ENCODE measurements around the gene BPTF. TPM values are rescaled to one million over a fixed set of nuclear protein-coding genes. Genes with fewer than 3 reads are reported as not detected.
"Not testable (repeated sequence)": the region's sequence is repeated elsewhere in the genome, so short reads cannot be mapped to it uniquely, and the experiment has no call there.

BPTF gene
- total RNA-seq, 3 donors from 2014 or later, result 80.6 to 115 (median 90.0) TPM

DNA sequence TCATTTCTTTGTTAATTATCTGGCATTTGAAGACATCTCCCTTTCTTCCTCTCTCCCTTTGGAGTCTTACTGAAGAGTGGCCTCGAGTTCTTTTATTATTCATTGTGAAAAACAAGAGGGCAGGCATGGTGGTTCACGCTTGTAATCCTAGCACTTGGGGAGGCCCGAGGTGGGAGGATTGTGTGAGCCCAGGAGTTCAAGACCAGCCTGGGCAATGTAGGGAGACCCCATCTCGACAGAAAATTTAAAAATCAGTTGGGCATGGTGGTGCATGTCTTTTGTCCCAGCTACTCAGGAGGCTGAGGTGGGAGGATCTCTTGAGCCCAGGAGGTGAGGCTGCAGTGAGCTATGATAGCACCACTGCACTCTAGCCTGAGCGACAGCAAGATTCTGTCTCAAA, 20.1 kb downstream of the BPTF start:
- ATAC-seq, result no peak
- intact Hi-C loops (cut with DNase I, micrococcal nuclease), result no loop called here
- Histone ChIP-seq H3K36me3 (ENCODE audit: low read depth) (no peaks in the 10 kb centered on the region), H3K9me3 (no peaks in the 10 kb centered on the region), H3K4me3 (no peak overlapping the region), H3K4me1 (ENCODE audit: low read depth) (no peaks in the 10 kb centered on the region)
- TF ChIP-seq, protein P1, sequence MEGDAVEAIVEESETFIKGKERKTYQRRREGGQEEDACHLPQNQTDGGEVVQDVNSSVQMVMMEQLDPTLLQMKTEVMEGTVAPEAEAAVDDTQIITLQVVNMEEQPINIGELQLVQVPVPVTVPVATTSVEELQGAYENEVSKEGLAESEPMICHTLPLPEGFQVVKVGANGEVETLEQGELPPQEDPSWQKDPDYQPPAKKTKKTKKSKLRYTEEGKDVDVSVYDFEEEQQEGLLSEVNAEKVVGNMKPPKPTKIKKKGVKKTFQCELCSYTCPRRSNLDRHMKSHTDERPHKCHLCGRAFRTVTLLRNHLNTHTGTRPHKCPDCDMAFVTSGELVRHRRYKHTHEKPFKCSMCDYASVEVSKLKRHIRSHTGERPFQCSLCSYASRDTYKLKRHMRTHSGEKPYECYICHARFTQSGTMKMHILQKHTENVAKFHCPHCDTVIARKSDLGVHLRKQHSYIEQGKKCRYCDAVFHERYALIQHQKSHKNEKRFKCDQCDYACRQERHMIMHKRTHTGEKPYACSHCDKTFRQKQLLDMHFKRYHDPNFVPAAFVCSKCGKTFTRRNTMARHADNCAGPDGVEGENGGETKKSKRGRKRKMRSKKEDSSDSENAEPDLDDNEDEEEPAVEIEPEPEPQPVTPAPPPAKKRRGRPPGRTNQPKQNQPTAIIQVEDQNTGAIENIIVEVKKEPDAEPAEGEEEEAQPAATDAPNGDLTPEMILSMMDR (IDR thresholded peaks at IDR 0.05), result no peak
- DNase-seq, result no peak

DNA sequence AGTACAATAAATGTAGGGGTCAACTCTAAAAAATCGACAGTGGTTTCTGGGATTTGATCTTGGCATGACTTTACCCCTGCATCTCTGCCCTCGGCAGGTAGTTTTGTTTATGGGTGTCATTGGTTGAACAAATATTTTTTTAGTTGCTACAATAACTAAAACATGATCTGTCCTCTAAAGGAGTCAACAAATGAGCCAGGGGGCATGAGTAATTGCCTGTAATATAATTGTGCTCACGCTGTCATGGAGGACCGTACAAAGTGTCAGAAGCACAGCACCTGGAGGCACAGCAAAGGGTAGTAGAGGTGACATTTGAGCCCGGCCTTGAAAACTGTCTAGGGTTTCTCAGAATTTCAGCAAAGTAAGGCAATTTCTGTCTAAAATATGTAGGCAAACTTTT, 22.9 kb downstream of the BPTF start:
- ATAC-seq; H3K9me3 ChIP-seq; H3K4me1 ChIP-seq (ENCODE audit: low read depth); intact Hi-C loops (cut with DNase I, micrococcal nuclease); H3K36me3 ChIP-seq (ENCODE audit: low read depth); DNase-seq; H3K4me3 ChIP-seq: not testable (repeated sequence)

DNA sequence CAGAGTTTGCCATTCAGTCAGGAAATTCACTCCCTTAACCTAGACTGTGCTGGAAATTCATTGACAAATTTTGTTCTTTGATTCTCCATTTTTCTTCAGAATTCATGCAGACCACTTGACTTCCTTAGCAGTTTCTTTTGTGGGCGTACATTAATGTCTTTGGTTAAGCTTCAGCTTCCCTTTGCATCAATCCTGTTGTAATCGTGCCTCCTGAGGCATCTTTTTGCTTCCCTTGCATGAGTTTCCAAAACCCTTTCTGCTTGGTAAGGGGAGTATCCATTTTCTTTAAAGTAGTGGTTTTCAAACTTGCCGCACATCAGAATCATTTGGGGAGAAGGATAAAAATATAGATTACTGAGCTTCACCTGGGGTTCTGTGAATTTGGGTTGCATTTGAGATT, 23.5 kb downstream of the BPTF start:
- H3K4me1 ChIP-seq (ENCODE audit: low read depth); intact Hi-C loops (cut with DNase I, micrococcal nuclease); H3K9me3 ChIP-seq; ATAC-seq; H3K4me3 ChIP-seq; DNase-seq; H3K36me3 ChIP-seq (ENCODE audit: low read depth): not testable (repeated sequence)

DNA sequence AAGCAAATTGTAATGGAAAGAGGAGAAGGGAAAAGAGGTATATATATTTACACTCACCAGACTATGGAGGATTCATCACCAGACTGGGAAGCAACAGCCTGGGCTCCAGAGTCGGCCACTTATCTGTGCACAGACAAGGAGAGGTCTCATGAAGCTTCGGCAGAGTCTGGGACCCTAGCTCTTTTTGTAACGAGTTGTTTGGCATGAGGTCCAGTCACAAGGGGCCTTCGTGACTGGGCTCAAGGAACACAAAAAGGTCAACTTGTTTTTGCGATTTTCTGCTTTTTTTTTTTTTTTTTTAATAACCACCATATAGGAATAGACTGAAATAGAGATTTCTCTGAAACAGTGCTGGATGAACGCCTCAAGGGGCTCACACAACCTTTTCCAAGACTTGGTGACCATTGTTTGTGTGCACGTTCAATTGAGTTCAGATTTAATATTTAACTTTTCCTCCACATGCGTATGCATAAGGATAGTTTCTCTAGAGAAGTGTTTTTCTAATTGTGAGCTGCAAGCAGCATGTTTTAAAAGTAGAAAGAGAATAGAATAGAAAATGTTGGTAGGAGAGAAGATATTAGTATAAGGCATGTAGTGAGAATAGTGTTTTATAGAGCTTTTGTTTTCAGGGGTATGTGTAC, 25.8 kb downstream of the BPTF start:
- intact Hi-C loops (cut with DNase I, micrococcal nuclease), result no loop called here
- Histone ChIP-seq H3K9me3 (no peaks in the 10 kb centered on the region), H3K4me3 (no peak overlapping the region), H3K36me3 (ENCODE audit: low read depth) (no peaks in the 10 kb centered on the region), H3K4me1 (ENCODE audit: low read depth) (no peaks in the 10 kb centered on the region)
- ATAC-seq (no peak), DNase-seq (no peak)
- TF ChIP-seq, protein P1 (IDR thresholded peaks at IDR 0.05), result no peak

DNA sequence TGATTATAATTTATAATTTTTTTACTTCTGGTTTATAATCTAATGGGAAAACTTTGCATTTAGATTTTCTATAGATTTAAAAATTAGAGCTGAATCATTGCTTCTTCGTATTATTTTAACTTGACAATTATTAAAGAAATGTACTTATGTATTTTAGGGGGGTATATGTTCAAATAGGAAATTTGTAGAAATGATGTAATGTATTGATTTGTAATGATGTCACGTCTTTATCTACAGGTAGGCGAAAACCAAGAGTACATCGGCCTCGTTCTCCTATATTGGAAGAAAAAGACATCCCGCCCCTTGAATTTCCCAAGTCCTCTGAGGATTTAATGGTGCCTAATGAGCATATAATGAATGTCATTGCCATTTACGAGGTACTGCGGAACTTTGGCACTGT, 28.4 kb downstream of the BPTF start:
- DNase-seq, result no peak
- H3K4me1 ChIP-seq (ENCODE audit: low read depth), result peaks cover 4% of the 10 kb centered on the region
- intact Hi-C loops (cut with DNase I, micrococcal nuclease), result no loop called here
- TF ChIP-seq, protein P1 (IDR thresholded peaks at IDR 0.05), result no peak
- no peak overlapping the region for H3K4me3 ChIP-seq
- no peaks in the 10 kb centered on the region for H3K36me3 ChIP-seq (ENCODE audit: low read depth)
- ATAC-seq, result no peak
- no peaks in the 10 kb centered on the region for H3K9me3 ChIP-seq

DNA sequence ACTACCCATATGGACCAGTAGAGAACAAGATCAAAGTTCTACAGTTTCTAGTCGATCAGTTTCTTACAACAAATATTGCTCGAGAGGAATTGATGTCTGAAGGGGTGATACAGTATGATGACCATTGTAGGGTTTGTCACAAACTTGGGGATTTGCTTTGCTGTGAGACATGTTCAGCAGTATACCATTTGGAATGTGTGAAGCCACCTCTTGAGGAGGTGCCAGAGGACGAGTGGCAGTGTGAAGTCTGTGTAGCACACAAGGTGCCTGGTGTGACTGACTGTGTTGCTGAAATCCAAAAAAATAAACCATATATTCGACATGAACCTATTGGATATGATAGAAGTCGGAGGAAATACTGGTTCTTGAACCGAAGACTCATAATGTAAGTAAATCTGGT, 29.1 kb downstream of the BPTF start:
- Histone ChIP-seq H3K36me3 (ENCODE audit: low read depth) (no peaks in the 10 kb centered on the region), H3K4me1 (ENCODE audit: low read depth) (peaks cover 4% of the 10 kb centered on the region), H3K4me3 (no peak overlapping the region), H3K9me3 (no peaks in the 10 kb centered on the region)
- ATAC-seq (no peak), DNase-seq (no peak)
- TF ChIP-seq, protein P1 (IDR thresholded peaks at IDR 0.05), result no peak
- intact Hi-C loops (cut with DNase I, micrococcal nuclease), result no loop called here

All from mucosa of descending colon (tissue), 3 donors.